ENCODE data around the gene LZTS2. TPM values are rescaled to one million over a fixed set of nuclear protein-coding genes. Genes with fewer than 3 reads are reported as not detected.

LZTS2 gene
- total and polyA plus RNA-seq, 2 of the 8 experiments (the other 6 are each of a cell fraction or from before 2014, with no cell fraction given): 75.7 to 99.5 TPM

DNA sequence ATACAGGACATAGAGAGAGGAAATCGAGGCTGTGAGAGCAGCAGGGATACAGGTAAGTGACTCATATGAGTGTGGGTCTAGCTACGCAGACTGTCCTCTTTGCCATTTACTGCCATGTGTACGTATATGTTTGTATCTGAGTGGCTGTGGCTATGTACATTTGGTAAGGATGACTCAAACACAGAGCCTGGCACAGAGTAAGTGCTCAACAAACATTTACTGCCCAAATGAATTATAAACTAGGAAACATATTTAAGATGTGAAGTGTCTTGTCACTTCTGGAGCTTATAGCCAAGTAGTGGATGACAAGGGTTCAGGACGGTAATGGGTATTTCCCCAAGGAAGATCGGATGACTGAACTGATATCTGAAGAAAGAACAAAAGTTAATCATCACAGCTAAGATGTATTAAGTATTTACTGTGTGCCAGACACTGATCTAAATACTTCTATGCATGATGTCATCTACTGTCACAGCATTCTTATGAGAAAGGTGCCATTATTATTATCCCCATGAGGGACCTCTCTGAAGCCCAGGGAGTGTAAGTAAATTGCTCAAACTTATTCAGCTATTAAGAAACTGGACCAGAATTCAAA is 18.3 kb upstream of the LZTS2 start:
- no peak overlapping the region for H2BK5ac ChIP-seq (ENCODE audit: low read depth, low read length)
- peaks cover 0 to 12% of the 10 kb centered on the region in 2 experiments for H4K20me1 ChIP-seq (replicated peaks in 1 of 2; ENCODE audit: control insufficient read depth in 1 of 2, insufficient read depth in 2 of 2, low read length in 2 of 2)
- H2AK5ac ChIP-seq (ENCODE audit: low read depth, low read length): no peak overlapping the region
- POLR2A ChIA-PET (ENCODE audit: partially characterized antibody): interaction anchor here (1.9 kb wide), 1 partner anchor 13 kb away, joined by 6 read pairs; no protein-coding TSS in a partner anchor
- H4K8ac ChIP-seq (ENCODE audit: extremely low read depth, insufficient read depth, low read length): no peak overlapping the region
- no peak overlapping the region for H3K27ac ChIP-seq (ENCODE audit: low read depth, low read length)
- H3K4me2 ChIP-seq (ENCODE audit: insufficient read depth in 1 of 2, low read depth in 2 of 2, low read length in 2 of 2): no peak overlapping the region
- H3K79me1 ChIP-seq (ENCODE audit: low read depth, low read length): 0 out of 2 replicates have a peak, but pooled peaks cover 2% of the 10 kb centered on the region
- no peak overlapping the region for H2BK20ac ChIP-seq (ENCODE audit: low read length)
- peaks cover 0 to 4% of the 10 kb centered on the region in 2 experiments; a peak in 1 of 4 replicates for H3K79me2 ChIP-seq (ENCODE audit: control insufficient read depth in 1 of 2, insufficient read depth in 2 of 2, low read length in 2 of 2)
- H3K23me2 ChIP-seq (ENCODE audit: low read depth, low read length): no peaks in the 10 kb centered on the region
- no peak overlapping the region for H4K91ac ChIP-seq (replicated peaks; ENCODE audit: insufficient read length, low read length)
- no peak overlapping the region for H2AFZ ChIP-seq (ENCODE audit: low read length)
- H3K27me3 ChIP-seq (replicated peaks in 1 of 4; ENCODE audit: control insufficient read depth in 3 of 4, extremely low read depth in 1 of 4, insufficient read depth in 3 of 4, low read length in 3 of 4): no peaks in the 10 kb centered on the region
- FAIRE-seq (no peak), DNase-seq (ENCODE audit: low read depth in 1 of 2, low spot score in 2 of 2) (no peak)
- H3K14ac ChIP-seq (ENCODE audit: insufficient read length): no peak overlapping the region
- no peak overlapping the region for H3K4ac ChIP-seq (replicated peaks; ENCODE audit: insufficient read length, low read depth, low read length)
- H3K23ac ChIP-seq (ENCODE audit: insufficient read length): no peak overlapping the region
- CTCF ChIA-PET (ENCODE audit: partially characterized antibody): interaction anchor here (0.8 to 3.2 kb wide), 9 partner anchors 9 to 38 kb away, joined by 3 to 15 read pairs (median 5); no protein-coding TSS in a partner anchor
- H3K18ac ChIP-seq (ENCODE audit: extremely low read depth, low read length): no peak overlapping the region
- peaks cover 0 to under 1% (median 0%) of the 10 kb centered on the region in 4 experiments; a peak in 2 of 7 replicates for H3K4me1 ChIP-seq (replicated peaks in 1 of 4; ENCODE audit: control insufficient read depth in 3 of 4, insufficient read depth in 4 of 4, low read length in 3 of 4)
- no peak overlapping the region for H2BK120ac ChIP-seq (replicated peaks; ENCODE audit: low read depth, low read length)
- no peak overlapping the region for H3K9ac ChIP-seq (replicated peaks in 1 of 4; ENCODE audit: extremely low read depth in 1 of 4, low read depth in 3 of 4, low read length in 3 of 4)
- H2BK15ac ChIP-seq (ENCODE audit: low read length): no peak overlapping the region
- no peak overlapping the region for H4K5ac ChIP-seq (ENCODE audit: insufficient read length, low read depth, low read length)
- H3K36me3 ChIP-seq (ENCODE audit: control insufficient read depth in 2 of 4, insufficient read depth in 4 of 4, low read length in 3 of 4): peaks cover 0 to 22% (median 5%) of the 10 kb centered on the region in 4 experiments; a peak in 4 of 8 replicates
- no peak overlapping the region for H3K56ac ChIP-seq (replicated peaks; ENCODE audit: insufficient read length, low read depth, low read length)
- no peak overlapping the region for H3K4me3 ChIP-seq (ENCODE audit: extremely low read depth in 1 of 4, insufficient read depth in 2 of 4, low read depth in 3 of 4, low read length in 4 of 4)
- no peak overlapping the region for H2BK12ac ChIP-seq (ENCODE audit: low read depth, low read length)
- WGBS, 2 experiments (ENCODE audit: extremely low coverage in 1 of 2, insufficient coverage in 1 of 2, insufficient read length in 1 of 2, insufficient replicate concordance in 2 of 2, low coverage in 1 of 2, low lambda C conversion rate in 2 of 2, missing lambda C conversion rate in 1 of 2): 86% methylated on average over 5 of the region's 5 CpGs; no CpG with 5 or more reads in 1 of the 2 experiments
- H3K9me3 ChIP-seq (ENCODE audit: insufficient read depth in 2 of 2, low read depth in 1 of 2, low read length in 1 of 2): no peaks in the 10 kb centered on the region
- TF ChIP-seq CBX5 (IDR thresholded peaks at IDR 0.05; ENCODE audit: low read depth, low read length) (no peak), CBX8 (IDR thresholded peaks at IDR 0.05; ENCODE audit: borderline replicate concordance, low read depth, low read length) (no peak), KDM1A (IDR thresholded peaks at IDR 0.05; ENCODE audit: borderline replicate concordance, low read length) (no peak), CTCF (IDR thresholded peaks at IDR 0.05; ENCODE audit: control extremely low read depth in 1 of 3, insufficient read depth in 1 of 3, low read depth in 1 of 3, low read length in 3 of 3) (no peak), KDM5A (IDR thresholded peaks at IDR 0.05; ENCODE audit: low read length) (no peak), CEBPB (IDR thresholded peaks at IDR 0.05; ENCODE audit: low read depth, low read length) (no peak), E2F6 (IDR thresholded peaks at IDR 0.05) (no peak), RXRA (IDR thresholded peaks at IDR 0.05; ENCODE audit: insufficient read depth, low read depth, low read length) (no peak)
- TF ChIP-seq, protein P1, sequence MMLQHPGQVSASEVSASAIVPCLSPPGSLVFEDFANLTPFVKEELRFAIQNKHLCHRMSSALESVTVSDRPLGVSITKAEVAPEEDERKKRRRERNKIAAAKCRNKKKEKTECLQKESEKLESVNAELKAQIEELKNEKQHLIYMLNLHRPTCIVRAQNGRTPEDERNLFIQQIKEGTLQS (IDR thresholded peaks at IDR 0.05; ENCODE audit: insufficient read depth, low read depth, low read length): no peak
